ENCODE measurements around the gene ZNF91. TPM values are rescaled to one million over a fixed set of nuclear protein-coding genes. Genes with fewer than 3 reads are reported as not detected.

Gene ZNF91
- total and polyA plus RNA-seq, 9 of the 15 experiments (the other 6 are each of a cell fraction or from before 2014, with no cell fraction given), result 1.0 to 6.7 (median 3.2) TPM

- BruUV-seq (replicated peaks), result no TSS peak
- FAIRE-seq (no peak), ATAC-seq (no peak), DNase-seq (ENCODE audit: extremely low read depth in 1 of 4, low spot score in 3 of 4) (no peak)
- H3K9me1 ChIP-seq (ENCODE audit: control insufficient read depth, insufficient read depth, low read length), result no peaks in the 10 kb centered on the region
- TF ChIP-seq RHOXF2B (CRISPR knock-in tag; conservative IDR thresholded peaks at IDR 0.05), result no peak
- no peak for TF ChIP-seq HNRNPUL1 (IDR thresholded peaks at IDR 0.05; ENCODE audit: low read length)
- TF ChIP-seq MEIS2 (IDR thresholded peaks at IDR 0.05; ENCODE audit: partially characterized antibody), result no peak
- no peak for TF ChIP-seq ZNF318 (IDR thresholded peaks at IDR 0.05; ENCODE audit: borderline replicate concordance in 1 of 2, low read depth in 1 of 2)
- TF ChIP-seq TCF15 (CRISPR knock-in tag; IDR thresholded peaks at IDR 0.05), result no peak
- TF ChIP-seq ZBED1 (IDR thresholded peaks at IDR 0.05), result no peak
- no peak for TF ChIP-seq SMARCA4 (IDR thresholded peaks at IDR 0.05)
- no peak for TF ChIP-seq GABPB2 (CRISPR knock-in tag; conservative IDR thresholded peaks at IDR 0.05)
- TF ChIP-seq IRF1 (CRISPR knock-in tag; IDR thresholded peaks at IDR 0.05; ENCODE audit: borderline replicate concordance), result no peak
- H3K79me2 ChIP-seq (ENCODE audit: control insufficient read depth, insufficient read depth, low read length), result no peaks in the 10 kb centered on the region
- H3K36me3 ChIP-seq (ENCODE audit: control insufficient read depth, insufficient read depth, low read length), result no peaks in the 10 kb centered on the region
- H3K4me3 ChIP-seq, result no peak overlapping the region
- intact Hi-C loops (cut with micrococcal nuclease) (no loop called here), in situ Hi-C loops (cut with MboI) (no loop called here)
- H3K4me2 ChIP-seq (ENCODE audit: insufficient read depth, low read length), result no peak overlapping the region
- no peaks in the 10 kb centered on the region for H3K4me1 ChIP-seq (replicated peaks in 1 of 2; ENCODE audit: control insufficient read depth in 2 of 2, insufficient read depth in 2 of 2, low read length in 2 of 2)
- H3K9me3 ChIP-seq (replicated peaks; ENCODE audit: control insufficient read depth, insufficient read depth, low read depth, low read length), result no peaks in the 10 kb centered on the region; the same call in 1 of the 2 replicates
- H3K27me3 ChIP-seq (ENCODE audit: control insufficient read depth in 2 of 2, insufficient read depth in 2 of 2, low read length in 2 of 2), result no peaks in the 10 kb centered on the region
- H2AFZ ChIP-seq (ENCODE audit: low read depth, low read length), result no peak overlapping the region
- no peak overlapping the region for H3K27ac ChIP-seq (ENCODE audit: extremely low read depth, low read depth, low read length)
- H3K9ac ChIP-seq (ENCODE audit: insufficient read depth in 1 of 2, low read depth in 2 of 2, low read length in 2 of 2), result no peak overlapping the region
- 7% methylated on average over 1 of the region's 1 CpG for WGBS (ENCODE audit: insufficient coverage, low coverage, missing lambda C conversion rate)
- ChIA-PET POLR2A (no interaction called here), CTCF (ENCODE audit: low intra/inter-chr PET ratio) (no interaction called here)
- H4K20me1 ChIP-seq (replicated peaks; ENCODE audit: control insufficient read depth, insufficient read depth, low read length), result no peaks in the 10 kb centered on the region
These were observed 85.3 kb downstream of the ZNF91 start for GRCh38 chr19:23309926-23310325.

All from K562 (cell line).